Medulla oblongata (tissue), 1 donor: ENCODE results near the gene PXYLP1.

Experiments used
- DNase-seq: peaks from one replicate; pipeline ENCODE4 v3.0.0-alpha.2; 2015; ENCODE audit errors: extremely low spot score

The PXYLP1 gene

GRCh38 chr3:141228395-141228794, 3.2 kb upstream of the PXYLP1 start:
- DNase-seq, result no peak

DNA sequence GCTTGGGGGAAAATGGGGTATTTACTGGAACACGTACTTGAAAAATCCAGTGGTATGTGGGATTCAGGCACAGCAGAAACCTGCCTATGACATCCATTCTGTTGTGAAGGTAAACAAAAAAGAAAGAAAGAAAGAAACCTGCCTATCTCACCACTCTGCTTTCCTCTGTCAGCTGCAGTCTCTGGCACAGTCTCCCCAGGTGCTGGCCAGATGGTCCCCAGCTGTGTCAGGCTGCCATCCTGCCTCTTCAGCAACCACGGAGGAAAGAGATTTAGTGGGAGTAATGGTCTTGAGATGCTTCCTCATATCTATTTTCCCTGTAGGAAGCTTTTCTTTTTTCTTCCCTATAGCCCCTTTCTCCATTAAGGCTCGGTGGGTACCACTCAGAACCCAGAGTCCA, 2.5 kb upstream of the PXYLP1 start:
- no peak for DNase-seq

DNA sequence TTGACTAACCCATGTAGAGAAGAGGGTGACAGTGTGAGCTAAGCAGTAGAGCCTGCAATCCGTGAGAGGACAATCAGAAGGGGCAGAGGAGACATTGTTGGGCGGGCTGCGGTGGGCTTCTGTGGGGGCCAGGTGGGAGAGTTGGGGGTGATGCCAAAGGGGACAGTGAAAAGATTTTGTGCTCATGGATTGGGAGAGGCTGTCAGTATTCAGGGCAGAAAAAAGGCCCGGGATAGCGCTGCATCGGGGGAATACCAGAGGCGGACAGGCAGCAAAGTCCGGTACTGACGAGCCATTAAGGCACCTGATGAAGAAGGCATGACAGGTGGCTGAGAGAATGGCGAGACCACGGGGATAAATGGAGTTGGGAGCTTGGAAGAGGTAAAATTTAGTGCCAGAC, 1.3 kb upstream of the PXYLP1 start:
- no peak for DNase-seq

- no peak for DNase-seq
Observed at GRCh38 chr3:141231952-141232823, 563 bp downstream of the PXYLP1 start.

- DNase-seq, result no peak
Observed at GRCh38 chr3:141233457-141234161, 2.0 kb downstream of the PXYLP1 start.

DNA sequence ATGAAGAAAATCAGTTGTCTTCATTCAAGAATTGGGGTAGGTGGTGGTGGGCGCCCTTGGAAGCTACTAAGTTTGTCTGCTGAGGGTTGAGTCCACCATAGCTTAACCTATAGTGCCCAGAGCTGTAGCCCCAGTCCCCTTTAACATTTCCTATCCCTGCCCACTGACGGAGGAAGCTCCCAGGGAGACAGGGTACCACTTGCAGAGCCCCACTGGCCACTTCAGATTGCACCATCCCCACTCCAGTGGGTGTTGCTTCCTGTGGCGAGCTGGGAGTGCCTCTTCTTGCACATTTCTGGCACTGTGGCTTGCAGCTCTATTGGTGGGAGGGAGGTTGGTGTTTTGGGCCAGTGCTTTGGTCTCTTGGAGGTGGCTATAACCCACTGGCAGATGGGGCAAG, 2.7 kb downstream of the PXYLP1 start:
- DNase-seq, result no peak

DNA sequence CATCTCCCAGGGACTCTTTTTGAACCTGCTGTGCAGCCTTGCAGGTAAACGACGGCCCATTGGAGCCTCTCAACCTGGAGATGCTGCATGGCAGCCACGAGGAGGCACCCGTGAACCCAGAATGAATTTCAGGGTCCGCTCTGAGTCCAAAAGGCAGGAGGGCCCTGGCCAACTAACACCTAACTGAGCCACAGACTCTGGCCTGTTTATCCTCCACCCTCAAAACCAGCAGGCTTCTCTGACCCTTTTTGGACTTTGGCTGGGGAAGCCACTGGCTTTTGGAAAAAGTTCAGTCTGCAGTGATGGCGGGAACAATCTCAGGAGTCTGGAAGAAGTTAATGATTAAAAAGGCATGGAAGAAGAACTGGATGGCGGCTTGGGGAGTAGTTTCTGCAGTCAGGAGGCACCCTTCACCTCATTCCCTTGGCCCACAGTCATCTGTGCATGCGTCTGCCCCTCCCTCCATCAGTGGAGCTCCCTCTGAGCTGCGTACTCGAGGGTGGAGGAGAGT, 4.1 kb downstream of the PXYLP1 start:
- DNase-seq, result no peak

GRCh38 chr3:141236361-141236760, 4.7 kb downstream of the PXYLP1 start:
- DNase-seq, result no peak

- DNase-seq, result no peak
Observed at GRCh38 chr3:141237701-141238521, 6.3 kb downstream of the PXYLP1 start.

GRCh38 chr3:141239511-141240281, 8.1 kb downstream of the PXYLP1 start:
- no peak for DNase-seq

DNA sequence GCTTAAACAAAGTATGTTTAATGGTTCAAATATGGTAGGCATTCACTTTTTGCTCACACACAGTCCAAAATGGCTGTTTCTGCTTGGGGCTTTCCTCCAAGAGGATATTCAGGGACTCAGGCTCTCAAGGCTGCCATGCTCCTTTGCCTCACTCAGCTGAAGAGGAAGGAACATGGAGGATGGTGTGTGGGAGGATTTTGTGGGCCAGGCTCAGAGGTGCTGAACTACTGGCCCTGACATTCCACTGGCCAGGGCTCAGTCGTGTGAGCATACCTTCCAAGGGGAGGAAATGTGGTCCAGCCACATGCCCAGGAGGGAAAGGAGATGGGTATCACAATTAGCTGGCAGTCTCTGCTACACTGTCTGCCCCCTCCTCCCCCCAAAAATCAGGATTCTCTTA, 8.7 kb downstream of the PXYLP1 start:
- no peak for DNase-seq

- DNase-seq, result no peak
Observed at GRCh38 chr3:141240687-141241615, 9.3 kb downstream of the PXYLP1 start.

DNA sequence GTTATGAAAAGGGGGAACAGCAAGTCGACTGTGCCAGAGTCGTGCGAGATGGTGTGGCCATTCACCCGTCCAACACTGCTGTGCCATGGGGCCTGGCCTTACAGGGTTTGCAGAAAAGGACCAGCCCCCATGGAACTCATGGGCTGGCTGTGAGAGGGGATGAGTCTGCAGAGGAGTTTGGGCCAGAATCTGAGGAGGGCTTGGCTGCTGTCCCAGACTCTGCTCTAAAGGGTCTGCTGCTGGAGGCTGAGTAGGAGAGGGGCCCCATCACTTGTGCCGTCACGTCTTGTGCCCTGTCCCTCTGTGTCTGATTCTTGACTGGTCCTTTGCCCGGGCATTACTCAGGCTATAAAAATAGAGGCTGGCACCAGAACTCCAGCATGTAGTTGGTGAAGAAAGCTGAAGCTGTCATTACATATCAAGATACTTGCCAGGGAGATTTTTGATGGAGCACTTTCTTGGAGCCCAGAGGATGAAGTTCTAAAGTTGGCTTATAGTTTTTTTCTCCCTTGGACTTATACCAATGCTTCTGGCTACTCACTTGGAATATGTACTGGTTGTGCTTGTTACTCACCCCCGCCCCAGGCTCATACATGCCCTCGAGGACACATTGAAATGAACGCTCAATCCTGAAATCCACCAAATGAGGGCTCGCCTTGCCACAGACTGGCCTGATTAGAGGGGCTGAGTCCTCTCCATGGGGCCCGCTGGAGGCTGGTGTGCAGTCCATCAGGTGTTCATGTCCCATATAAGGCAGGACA, 10.2 kb downstream of the PXYLP1 start:
- peak; percentile 75 for DNase-seq

DNA sequence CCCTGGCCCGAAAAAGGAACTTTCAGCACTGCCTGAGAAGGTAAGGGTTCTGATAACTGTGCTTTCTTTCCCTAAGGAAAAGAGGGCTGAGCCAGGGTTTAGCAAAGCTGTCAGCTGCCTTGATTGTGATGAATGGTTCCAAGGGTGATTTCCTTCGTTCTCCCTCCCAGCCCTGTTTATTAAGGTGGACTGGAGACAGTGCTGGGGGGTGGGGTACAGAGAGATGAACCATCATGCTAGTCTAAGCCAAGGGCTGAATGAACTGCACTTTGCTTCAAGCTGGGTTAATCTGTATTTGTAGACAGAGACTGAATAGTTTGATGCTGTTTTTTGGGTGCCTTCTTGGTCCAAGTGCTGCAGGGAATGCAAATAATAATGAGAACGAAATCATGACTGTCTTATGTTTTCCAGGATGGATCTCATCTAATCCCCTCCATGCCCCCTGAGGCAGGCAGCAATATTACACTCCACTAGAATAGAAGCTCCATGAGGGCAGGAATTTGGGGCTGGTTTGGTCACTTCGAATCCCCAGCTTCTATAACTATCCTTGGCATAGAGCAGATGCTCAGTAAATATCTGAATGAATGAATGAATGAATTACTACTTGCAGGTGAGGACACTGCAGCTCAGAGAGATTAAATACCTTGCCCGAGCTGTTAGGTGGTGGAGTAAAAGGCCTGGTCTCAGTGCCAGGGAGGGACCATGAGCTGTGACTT, 10.9 kb downstream of the PXYLP1 start:
- DNase-seq, result no peak

DNA sequence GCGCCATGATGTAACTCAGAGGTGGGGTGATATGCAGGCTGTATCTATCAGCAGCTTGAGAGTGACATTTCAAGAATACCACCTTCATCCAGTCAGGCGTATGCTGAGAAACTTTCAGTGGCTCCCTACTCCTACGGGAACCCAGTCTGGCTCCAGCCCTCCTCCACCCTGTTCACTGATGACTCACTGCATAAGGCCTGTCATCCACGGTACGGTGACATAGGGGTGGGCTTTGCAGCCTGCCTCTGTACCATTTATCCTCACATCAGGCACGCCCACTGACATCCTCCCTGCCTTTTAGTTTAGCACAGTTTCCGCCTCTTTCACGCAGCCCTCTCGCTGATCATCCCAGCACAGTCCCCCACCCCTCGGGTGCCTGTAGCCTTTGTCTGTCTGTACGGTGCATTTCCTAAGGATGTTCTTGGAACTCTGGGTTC, 11.7 kb downstream of the PXYLP1 start:
- DNase-seq, result no peak

GRCh38 chr3:141246224-141246957, 14.8 kb downstream of the PXYLP1 start:
- DNase-seq, result no peak

- no peak for DNase-seq
Observed at GRCh38 chr3:141246958-141247301, 15.3 kb downstream of the PXYLP1 start.

DNA sequence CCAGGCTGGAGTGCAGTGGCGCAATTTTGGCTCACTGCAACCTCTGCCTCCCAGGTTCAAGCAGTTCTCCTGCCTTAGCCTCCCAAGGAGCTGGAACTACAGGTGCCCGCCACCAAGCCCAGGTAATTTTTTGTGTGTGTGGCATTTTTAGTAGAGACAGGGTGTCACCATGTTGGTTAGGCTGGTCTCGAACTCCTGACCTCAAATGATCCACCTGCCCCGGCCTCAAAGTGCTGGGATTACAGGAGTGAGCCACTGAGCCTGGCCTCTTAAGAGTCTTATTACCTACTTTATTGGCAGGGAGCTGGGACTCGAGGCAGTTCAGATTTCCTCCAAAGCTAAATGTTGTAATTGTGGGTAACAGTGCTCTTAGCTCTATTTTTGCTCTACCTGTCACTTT, 16.4 kb downstream of the PXYLP1 start:
- no peak for DNase-seq
